HG02943 (cell line): ENCODE results near the gene NCCRP1.

Experiments used
- ATAC-seq: cut with Tn5 transposase; IDR thresholded peaks from one replicate; pipeline ENCODE4 v1.9.1; 2021; ENCODE audit warnings: mild to moderate bottlenecking, low read depth, moderate library complexity; ENCODE audit not compliant: unreplicated experiment

The NCCRP1 gene

DNA sequence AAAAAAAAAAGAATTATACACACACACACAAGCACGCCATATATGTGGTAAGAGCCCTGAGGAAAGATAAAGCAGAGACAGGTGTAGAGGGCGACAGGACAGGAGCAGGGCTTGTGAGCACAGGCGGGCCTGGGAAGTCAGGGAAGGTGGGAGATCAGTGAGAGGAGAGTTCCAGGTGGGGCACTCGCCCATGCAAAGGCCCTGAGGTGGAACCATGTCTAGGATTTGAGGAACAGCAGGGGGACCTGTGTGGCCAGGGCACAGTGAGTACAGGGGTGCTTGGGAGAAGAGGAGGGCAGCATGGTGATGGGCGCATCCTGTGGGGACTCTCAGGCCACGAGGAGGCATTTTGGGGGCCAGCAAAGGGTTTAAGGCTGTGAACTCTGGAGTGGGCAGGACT lies 32.5 kb upstream of the NCCRP1 start:
- ATAC-seq, result no peak

- no peak for ATAC-seq
Observed at GRCh38 chr19:39165857-39166256, 30.9 kb upstream of the NCCRP1 start.

DNA sequence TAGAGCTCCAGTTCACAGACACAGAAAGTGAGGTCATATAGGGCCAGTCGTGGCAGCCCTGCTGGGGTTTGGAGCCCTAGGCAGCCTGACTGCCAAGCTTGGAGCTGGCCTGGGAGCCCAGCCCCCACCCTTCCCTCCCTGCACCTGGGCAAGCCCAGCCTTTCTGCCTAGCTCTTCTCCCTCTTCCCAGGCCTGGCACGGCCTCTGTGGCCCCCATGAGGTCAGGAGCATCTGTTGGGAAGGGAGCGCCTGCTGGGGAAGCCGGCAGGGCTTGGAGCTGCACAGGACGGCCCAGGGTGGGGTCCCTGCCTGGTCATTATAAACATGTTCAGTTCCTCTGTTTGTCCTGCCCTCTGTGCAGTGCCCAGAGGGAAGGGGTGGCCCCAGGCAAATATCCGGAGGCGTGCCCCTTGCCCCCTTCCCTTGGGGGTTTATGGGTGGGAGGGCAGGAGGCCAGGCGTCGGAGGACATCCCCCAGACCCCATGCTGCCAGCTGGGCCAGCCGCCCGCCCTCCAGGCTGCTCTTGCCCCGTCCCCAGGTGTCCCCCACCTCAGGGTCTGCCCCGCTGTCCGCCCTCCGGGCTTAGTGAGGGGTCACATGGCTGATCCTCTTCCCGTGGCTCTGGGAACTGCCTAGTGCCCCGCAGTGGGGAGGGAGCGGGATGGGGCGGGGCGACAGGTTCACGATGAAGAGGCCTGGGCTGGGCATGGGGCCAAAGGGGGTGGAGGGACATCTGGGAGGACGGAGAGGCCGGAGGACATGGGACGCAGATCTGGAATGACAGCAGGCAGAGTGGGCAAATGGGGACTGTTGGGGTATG lies 30.0 kb upstream of the NCCRP1 start:
- no peak for ATAC-seq

- no peak for ATAC-seq
Observed at GRCh38 chr19:39167461-39168257, 29.1 kb upstream of the NCCRP1 start.

DNA sequence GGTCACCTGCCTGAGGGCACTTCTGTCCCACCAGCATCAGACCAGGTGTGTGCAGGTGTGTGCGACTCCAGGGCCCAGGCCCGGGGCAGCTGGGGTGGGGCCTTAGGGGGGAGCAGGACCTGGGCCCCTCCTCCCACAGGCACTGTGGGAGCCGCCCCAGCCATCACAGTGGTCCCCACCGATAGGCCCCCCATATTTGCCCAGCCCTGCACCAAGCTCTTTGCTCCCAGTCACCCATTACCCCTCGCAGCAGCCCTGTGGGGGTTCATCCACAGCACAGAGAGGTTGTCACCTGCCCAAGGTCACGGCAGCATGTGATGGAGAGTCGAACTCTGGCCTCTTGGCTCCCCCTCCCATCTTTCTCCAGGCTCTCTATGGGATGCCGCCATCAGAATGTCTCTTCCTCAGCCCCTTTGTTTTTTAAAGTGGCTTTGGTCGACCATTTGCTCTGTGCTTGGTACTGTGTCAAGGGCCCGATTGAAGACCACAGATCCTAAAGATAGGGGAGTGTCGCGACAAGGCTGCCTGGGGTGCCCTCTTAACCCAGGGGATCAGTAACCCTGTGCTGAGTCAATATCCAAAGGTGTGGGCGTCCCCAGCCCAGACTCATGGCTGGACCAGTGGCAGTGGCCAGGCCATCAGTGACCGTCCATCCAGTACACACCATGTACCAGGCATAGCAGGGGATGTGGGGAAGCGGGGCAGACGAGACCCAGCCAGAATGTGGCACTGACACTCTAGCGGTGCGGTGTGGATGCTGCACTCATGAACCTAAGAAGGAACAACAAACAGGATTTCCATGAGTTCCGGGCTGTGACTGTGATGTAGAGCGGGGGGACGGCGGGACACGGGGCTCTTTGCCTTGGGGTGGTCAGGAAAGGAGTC lies 28.3 kb upstream of the NCCRP1 start:
- ATAC-seq, result no peak

DNA sequence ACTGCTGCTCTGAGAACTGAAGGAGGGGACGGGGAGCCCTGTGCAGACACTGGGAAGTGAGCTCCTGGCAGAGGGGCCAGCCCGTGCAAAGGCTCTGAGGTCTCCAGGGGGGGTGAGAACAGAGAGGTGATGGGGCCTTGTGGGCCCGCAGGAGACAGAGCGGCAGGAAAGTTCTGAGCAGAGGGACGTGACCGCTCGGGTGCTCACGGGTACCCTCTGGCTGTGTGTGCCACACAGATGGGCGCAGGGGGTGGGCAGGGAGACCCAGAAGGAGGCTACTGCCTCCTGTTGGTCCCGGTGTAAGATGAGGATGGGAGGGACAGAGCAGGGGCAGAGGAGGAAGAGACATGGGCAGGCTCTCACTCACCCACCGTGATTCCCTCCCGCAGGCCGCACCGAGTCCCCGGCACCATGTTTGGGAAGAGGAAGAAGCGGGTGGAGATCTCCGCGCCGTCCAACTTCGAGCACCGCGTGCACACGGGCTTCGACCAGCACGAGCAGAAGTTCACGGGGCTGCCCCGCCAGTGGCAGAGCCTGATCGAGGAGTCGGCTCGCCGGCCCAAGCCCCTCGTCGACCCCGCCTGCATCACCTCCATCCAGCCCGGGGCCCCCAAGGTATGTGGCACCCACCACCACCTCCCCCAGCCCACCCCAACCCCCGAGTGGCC lies 27.5 kb upstream of the NCCRP1 start:
- no peak for ATAC-seq

DNA sequence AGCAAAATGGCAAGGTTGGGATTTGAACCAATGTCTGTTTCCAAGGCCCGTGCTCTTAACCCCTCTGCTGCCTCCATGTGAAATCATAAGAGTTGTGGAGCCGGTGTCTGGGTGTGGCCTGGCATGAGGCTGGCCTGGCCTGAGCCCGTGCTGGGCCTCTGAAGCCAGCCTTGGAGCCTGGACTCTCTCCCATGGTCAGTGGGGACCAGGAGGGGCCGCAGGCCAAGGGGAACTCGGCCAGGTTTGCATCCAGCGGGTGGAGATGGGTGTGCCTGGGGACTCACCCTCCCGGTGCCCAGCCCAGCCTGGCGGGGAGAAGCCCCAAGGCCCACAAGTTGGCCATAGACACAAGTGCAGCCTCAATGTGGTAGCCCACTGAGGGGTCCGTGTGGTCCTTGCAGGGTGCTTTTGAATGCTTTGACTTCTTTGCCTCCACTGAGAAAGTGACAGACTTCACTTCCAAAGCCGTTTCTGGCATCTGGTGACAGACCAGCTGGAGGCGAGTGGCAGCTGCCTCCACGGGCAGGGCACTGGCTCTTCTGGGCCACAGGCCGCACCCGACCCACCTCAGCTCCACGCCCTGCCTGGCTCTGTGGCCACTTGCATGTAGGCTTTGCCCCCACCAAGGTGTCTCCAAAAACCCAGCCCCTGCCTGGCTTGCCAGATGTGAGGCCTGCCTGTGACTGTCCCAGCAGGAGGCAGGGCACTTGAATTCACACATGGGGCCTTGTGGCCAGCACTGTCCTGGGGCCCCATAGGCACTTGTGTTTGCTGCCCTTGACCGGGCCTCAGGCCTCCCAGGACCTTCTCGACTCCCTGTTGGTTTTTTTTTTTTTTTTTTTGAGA lies 26.2 kb upstream of the NCCRP1 start:
- no peak for ATAC-seq

DNA sequence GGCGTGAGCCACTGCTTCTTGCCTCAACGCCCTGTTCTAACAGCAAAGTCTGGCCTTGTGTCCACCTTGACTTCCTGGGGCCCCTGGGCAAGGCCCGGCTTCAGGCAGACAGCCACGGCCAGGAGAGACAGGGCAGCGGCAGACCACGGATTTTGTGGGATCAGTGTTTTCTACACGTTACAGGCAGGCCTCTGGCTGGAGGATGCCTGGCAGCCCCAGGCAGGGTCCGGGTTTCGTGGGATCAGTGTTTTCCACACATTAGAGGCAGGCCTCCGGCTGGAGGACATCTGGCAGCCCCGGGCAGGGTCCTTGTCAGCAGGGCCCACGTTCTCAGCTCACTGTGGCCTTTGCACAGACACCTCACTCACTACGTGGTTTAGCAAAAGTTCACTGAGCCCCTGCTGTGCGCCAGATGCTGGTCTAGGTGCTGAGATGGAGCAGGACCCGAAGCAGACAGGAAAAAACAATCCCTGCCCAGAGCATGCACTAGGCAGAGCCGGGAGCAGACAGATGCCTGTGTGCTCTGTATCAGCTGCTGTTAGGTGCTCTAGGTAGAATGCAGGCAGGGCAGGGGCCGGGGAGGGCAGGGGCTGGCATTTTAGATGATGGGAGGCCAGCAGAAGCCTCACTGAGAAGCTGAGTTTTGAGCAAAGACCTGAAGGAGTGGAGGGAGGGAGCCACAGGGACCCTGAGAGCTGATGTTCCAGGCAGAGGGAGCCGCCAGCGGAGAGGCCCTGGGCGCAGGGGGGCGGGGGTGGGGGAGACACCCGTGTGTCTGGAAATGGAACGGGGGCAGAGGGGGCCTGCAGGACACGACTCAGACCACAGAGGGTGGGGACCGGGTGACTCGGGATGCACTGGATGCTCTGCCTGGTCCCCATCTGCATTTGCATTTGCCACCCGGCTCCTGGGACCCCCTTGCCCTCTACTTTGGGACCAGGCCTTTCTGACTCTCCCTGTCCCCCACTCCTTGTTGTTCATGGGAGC lies 25.0 kb upstream of the NCCRP1 start:
- ATAC-seq, result no peak

DNA sequence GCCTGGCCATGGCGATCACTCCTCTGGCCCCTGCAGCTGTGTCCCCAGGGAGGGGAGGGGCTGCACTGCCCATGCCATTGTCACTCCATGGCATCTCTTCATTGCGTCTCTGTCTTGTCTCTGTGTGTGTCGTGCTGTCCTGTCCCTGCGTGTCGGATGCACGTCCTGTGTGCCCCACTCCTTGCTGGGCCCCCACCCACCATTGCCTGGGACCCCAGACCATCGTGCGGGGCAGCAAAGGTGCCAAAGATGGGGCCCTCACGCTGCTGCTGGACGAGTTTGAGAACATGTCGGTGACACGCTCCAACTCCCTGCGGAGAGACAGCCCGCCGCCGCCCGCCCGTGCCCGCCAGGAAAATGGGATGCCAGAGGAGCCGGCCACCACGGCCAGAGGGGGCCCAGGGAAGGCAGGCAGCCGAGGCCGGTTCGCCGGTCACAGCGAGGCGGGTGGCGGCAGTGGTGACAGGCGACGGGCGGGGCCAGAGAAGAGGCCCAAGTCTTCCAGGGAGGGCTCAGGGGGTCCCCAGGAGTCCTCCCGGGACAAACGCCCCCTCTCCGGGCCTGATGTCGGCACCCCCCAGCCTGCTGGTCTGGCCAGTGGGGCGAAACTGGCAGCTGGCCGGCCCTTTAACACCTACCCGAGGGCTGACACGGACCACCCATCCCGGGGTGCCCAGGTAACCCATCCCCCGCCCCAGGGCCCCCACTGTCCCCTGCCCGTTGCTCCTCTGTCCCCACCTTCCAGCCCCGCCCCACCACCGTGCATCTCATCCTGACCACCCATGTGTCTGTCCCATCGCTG lies 23.9 kb upstream of the NCCRP1 start:
- no peak for ATAC-seq

DNA sequence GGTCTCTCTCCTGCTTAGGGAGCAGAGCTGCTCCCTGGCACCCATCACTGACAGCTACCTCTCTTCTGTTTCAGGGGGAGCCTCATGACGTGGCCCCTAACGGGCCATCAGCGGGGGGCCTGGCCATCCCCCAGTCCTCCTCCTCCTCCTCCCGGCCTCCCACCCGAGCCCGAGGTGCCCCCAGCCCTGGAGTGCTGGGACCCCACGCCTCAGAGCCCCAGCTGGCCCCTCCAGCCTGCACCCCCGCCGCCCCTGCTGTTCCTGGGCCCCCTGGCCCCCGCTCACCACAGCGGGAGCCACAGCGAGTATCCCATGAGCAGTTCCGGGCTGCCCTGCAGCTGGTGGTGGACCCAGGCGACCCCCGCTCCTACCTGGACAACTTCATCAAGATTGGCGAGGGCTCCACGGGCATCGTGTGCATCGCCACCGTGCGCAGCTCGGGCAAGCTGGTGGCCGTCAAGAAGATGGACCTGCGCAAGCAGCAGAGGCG lies 23.2 kb upstream of the NCCRP1 start:
- ATAC-seq, result no peak

DNA sequence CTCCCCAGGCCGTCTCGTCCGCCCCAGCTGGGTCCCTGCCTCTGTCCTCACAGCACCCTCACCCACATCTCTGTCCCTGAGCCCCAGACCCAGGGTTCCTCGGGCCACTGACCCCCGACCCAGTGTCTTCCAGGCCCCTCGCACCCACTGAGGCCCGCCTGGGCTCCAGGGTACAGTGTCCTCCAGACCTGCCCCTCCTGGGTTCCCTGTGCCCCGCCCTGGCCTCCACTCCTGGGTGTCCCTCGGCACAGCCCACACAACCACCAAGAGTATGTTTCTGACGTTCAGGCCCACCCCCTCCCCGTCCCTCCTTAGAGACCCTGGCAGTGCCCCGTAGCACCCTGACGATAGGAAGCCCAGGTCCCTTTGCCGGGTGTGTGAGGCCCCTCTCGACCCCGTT lies 22.6 kb upstream of the NCCRP1 start:
- ATAC-seq, result no peak

- ATAC-seq, result no peak
Observed at GRCh38 chr19:39174558-39175544, 21.9 kb upstream of the NCCRP1 start.

DNA sequence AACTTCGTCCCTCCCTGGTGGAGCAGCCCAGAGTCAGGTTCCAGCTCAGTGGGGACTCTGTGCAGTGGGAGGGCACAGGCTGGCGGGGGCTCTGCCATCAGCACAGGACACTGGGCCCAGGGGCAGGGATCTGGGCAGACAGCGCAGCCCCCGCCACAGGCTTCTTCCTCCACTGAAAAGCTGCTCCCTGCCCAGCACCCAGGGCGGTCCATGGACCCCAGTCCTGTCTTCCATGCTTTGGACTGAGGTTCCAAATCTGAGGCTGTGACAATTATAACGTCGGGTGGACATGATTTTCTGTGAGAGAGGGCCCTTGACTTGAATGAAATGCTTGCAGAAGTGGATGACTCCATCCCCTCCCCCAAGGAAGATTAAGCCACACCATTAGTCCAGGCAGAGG lies 21.2 kb upstream of the NCCRP1 start:
- no peak for ATAC-seq

- no peak for ATAC-seq
Observed at GRCh38 chr19:39177110-39177699, 19.6 kb upstream of the NCCRP1 start.

DNA sequence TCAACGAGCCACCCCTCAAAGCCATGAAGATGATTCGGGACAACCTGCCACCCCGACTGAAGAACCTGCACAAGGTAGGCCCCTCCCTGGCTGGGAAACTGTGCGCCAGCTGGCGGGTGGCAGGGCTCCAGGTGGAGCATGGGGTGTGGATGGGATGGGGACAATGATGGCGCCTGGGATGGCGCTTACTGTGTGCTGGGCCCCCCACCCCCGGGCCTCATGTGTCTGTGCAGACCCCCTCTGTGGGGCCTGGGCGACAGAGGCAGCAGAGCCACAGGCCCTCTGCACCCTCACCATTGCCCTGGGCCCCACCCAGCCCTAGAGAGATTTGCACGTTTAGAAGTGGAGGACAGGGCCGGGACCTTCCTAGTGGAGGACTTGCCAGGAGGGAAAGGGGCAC lies 19.0 kb upstream of the NCCRP1 start:
- ATAC-seq, result no peak
